ENCODE data around the gene IMMP2L. TPM values are rescaled to one million over a fixed set of nuclear protein-coding genes. Genes with fewer than 3 reads are reported as not detected.

Gene IMMP2L
- total RNA-seq, 1 experiment from 2014 or later: 8.8 TPM

DNA sequence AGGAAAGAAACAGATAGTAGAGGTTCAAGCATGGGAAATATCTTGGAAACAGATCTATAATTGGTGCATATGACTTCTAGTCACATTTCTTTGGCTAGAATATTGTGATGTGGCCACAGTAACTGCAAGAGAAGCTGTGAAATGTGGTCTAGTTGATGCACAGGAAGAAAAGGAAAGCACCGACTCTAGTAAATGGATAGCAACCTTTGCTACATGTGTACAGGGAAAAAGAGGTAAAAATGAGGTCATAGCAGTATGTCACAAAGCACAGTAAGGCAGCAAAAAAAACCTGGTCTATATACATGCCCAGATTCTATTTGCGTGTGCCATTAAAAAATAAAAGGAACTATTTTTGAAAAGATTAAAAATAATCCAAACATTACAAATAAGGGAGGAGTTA is 573.9 kb downstream of the IMMP2L start:
- no peak for TF ChIP-seq TCF7L2 (IDR thresholded peaks at IDR 0.05; ENCODE audit: low read depth, low read length)
- TF ChIP-seq POLR2AphosphoS5 (IDR thresholded peaks at IDR 0.05; ENCODE audit: low read depth, low read length): no peak
- TF ChIP-seq, protein P1, sequence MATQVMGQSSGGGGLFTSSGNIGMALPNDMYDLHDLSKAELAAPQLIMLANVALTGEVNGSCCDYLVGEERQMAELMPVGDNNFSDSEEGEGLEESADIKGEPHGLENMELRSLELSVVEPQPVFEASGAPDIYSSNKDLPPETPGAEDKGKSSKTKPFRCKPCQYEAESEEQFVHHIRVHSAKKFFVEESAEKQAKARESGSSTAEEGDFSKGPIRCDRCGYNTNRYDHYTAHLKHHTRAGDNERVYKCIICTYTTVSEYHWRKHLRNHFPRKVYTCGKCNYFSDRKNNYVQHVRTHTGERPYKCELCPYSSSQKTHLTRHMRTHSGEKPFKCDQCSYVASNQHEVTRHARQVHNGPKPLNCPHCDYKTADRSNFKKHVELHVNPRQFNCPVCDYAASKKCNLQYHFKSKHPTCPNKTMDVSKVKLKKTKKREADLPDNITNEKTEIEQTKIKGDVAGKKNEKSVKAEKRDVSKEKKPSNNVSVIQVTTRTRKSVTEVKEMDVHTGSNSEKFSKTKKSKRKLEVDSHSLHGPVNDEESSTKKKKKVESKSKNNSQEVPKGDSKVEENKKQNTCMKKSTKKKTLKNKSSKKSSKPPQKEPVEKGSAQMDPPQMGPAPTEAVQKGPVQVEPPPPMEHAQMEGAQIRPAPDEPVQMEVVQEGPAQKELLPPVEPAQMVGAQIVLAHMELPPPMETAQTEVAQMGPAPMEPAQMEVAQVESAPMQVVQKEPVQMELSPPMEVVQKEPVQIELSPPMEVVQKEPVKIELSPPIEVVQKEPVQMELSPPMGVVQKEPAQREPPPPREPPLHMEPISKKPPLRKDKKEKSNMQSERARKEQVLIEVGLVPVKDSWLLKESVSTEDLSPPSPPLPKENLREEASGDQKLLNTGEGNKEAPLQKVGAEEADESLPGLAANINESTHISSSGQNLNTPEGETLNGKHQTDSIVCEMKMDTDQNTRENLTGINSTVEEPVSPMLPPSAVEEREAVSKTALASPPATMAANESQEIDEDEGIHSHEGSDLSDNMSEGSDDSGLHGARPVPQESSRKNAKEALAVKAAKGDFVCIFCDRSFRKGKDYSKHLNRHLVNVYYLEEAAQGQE (IDR thresholded peaks at IDR 0.05; ENCODE audit: insufficient read depth in 1 of 2, low read depth in 2 of 2, low read length in 1 of 2): no peak
- no peak for TF ChIP-seq CTCF (IDR thresholded peaks at IDR 0.05)
- no peak for TF ChIP-seq SIN3A (IDR thresholded peaks at IDR 0.05; ENCODE audit: borderline replicate concordance, insufficient read depth, low read depth, low read length)
- no peaks in the 10 kb centered on the region for H3K9me3 ChIP-seq (ENCODE audit: control insufficient read depth, insufficient read depth, low read depth, low read length)
- H3K27me3 ChIP-seq (ENCODE audit: control insufficient read depth, insufficient read depth, low read length): no peaks in the 10 kb centered on the region
- no peak for ATAC-seq
- no peak overlapping the region for H3K27ac ChIP-seq (ENCODE audit: low read length)
- in situ Hi-C loops (cut with HindIII; ENCODE audit: low pct_unique_long_range_greater_than_20kb, low sequenced_read_pairs) (no loop called here), intact Hi-C loops (cut with micrococcal nuclease; ENCODE audit: unreplicated experiment) (no loop called here)
- H3K4me3 ChIP-seq (ENCODE audit: low read depth in 2 of 2, low read length in 2 of 2): no peak overlapping the region
- CTCF ChIA-PET: no interaction called here
- no peaks in the 10 kb centered on the region for H3K36me3 ChIP-seq (ENCODE audit: control insufficient read depth, insufficient read depth, low read length)
- H3K4me1 ChIP-seq (ENCODE audit: control insufficient read depth, insufficient read depth, low read length): no peaks in the 10 kb centered on the region
- BruUV-seq (replicated peaks): no TSS peak
- POLR2A ChIA-PET: no interaction called here
- DNase-seq (ENCODE audit: low read depth, low spot score): no peak

DNA sequence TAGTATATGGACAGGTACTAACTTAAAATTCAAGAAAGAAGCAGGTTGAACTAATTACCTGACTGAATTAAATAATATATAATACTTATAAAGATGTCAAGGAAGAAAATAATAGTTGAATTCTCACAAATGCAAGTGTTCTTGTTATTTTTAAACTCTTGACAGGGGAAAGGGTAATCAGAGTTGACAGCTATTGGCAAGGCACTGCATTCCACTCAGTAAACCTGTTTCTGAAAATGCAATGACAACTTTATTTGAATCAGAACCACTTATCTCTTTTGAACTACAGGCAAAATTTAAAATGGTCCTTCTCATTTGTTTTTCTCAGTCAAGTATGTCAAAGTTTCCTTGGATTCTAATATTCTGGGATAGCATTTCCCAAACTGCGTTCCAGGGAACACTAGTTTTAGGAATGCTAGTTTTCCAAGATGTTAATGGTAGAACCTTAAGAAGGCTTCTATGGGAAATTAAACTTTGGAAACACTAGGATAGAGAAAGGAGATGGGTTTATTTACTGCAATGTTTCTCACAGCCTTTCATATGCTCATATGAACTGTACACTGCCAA is 575.1 kb downstream of the IMMP2L start:
- ChIA-PET POLR2A (no interaction called here), CTCF (no interaction called here)
- H3K27me3 ChIP-seq (ENCODE audit: control insufficient read depth, insufficient read depth, low read length): no peaks in the 10 kb centered on the region
- TF ChIP-seq CTCF (IDR thresholded peaks at IDR 0.05) (no peak), POLR2AphosphoS5 (IDR thresholded peaks at IDR 0.05; ENCODE audit: low read depth, low read length) (no peak), TCF7L2 (IDR thresholded peaks at IDR 0.05; ENCODE audit: low read depth, low read length) (no peak), SIN3A (IDR thresholded peaks at IDR 0.05; ENCODE audit: borderline replicate concordance, insufficient read depth, low read depth, low read length) (no peak)
- TF ChIP-seq, protein P1 (IDR thresholded peaks at IDR 0.05; ENCODE audit: insufficient read depth in 1 of 2, low read depth in 2 of 2, low read length in 1 of 2): no peak
- intact Hi-C loops (cut with micrococcal nuclease; ENCODE audit: unreplicated experiment) (no loop called here), in situ Hi-C loops (cut with HindIII; ENCODE audit: low pct_unique_long_range_greater_than_20kb, low sequenced_read_pairs) (no loop called here)
- H3K36me3 ChIP-seq (ENCODE audit: control insufficient read depth, insufficient read depth, low read length): no peaks in the 10 kb centered on the region
- no peaks in the 10 kb centered on the region for H3K9me3 ChIP-seq (ENCODE audit: control insufficient read depth, insufficient read depth, low read depth, low read length)
- H3K27ac ChIP-seq (ENCODE audit: low read length): no peak overlapping the region
- no peak overlapping the region for H3K4me3 ChIP-seq (ENCODE audit: low read depth in 2 of 2, low read length in 2 of 2)
- DNase-seq (ENCODE audit: low read depth, low spot score) (no peak), ATAC-seq (no peak)
- no TSS peak for BruUV-seq (replicated peaks)
- H3K4me1 ChIP-seq (ENCODE audit: control insufficient read depth, insufficient read depth, low read length): no peaks in the 10 kb centered on the region
